ENCODE measurements around the gene ZNF3.

Gene ZNF3

GRCh38 chr7:100091411-100092181 is 10.1 kb upstream of the ZNF3 start:
- in situ Hi-C loops (cut with HindIII; ENCODE audit: low pct_ligation_motif_present, low pct_unique_long_range_greater_than_20kb, low sequenced_read_pairs): no loop called here
- DNase-seq: no peak

- in situ Hi-C loops (cut with HindIII; ENCODE audit: low pct_ligation_motif_present, low pct_unique_long_range_greater_than_20kb, low sequenced_read_pairs): no loop called here
- no peak for DNase-seq
Measured at GRCh38 chr7:100090527-100091410, 9.2 kb upstream of the ZNF3 start.

- peak; percentile 44 for DNase-seq
- in situ Hi-C loops (cut with HindIII; ENCODE audit: low pct_ligation_motif_present, low pct_unique_long_range_greater_than_20kb, low sequenced_read_pairs): no loop called here
Measured at GRCh38 chr7:100089458-100090196, 8.1 kb upstream of the ZNF3 start.

- DNase-seq: peak; percentile 85
- in situ Hi-C loops (cut with HindIII; ENCODE audit: low pct_ligation_motif_present, low pct_unique_long_range_greater_than_20kb, low sequenced_read_pairs): no loop called here
Measured at GRCh38 chr7:100088621-100089457, 7.3 kb upstream of the ZNF3 start, which contains the start of gene COPS6. COPS6 (plus strand) TSS chr7:100088969; CDS start chr7:100088991, 22 bp downstream.

- peak; percentile 32 for DNase-seq
- in situ Hi-C loops (cut with HindIII; ENCODE audit: low pct_ligation_motif_present, low pct_unique_long_range_greater_than_20kb, low sequenced_read_pairs): no loop called here
Measured at GRCh38 chr7:100088095-100088620, 6.6 kb upstream of the ZNF3 start.

GRCh38 chr7:100087055-100087750 is 5.7 kb upstream of the ZNF3 start:
- DNase-seq: peak; percentile 81

GRCh38 chr7:100085515-100085914 is 4.0 kb upstream of the ZNF3 start:
- DNase-seq: no peak
- in situ Hi-C loops (cut with HindIII; ENCODE audit: low pct_ligation_motif_present, low pct_unique_long_range_greater_than_20kb, low sequenced_read_pairs): no loop called here

More at GRCh38 chr7:100087055-100087750, 5.7 kb upstream of the ZNF3 start:
- in situ Hi-C loops (cut with HindIII; ENCODE audit: low pct_ligation_motif_present, low pct_unique_long_range_greater_than_20kb, low sequenced_read_pairs): no loop called here

GRCh38 chr7:100082978-100083377 is 1.5 kb upstream of the ZNF3 start:
- in situ Hi-C loops (cut with HindIII; ENCODE audit: low pct_ligation_motif_present, low pct_unique_long_range_greater_than_20kb, low sequenced_read_pairs): no loop called here
- no peak for DNase-seq

GRCh38 chr7:100080907-100081534 is 502 bp downstream of the ZNF3 start:
- DNase-seq: peak; percentile 36

GRCh38 chr7:100079024-100079560 is 2.4 kb downstream of the ZNF3 start:
- no peak for DNase-seq
- in situ Hi-C loops (cut with HindIII; ENCODE audit: low pct_ligation_motif_present, low pct_unique_long_range_greater_than_20kb, low sequenced_read_pairs): no loop called here

More at GRCh38 chr7:100080907-100081534, 502 bp downstream of the ZNF3 start:
- in situ Hi-C loops (cut with HindIII; ENCODE audit: low pct_ligation_motif_present, low pct_unique_long_range_greater_than_20kb, low sequenced_read_pairs): no loop called here

- no peak for DNase-seq
- in situ Hi-C loops (cut with HindIII; ENCODE audit: low pct_ligation_motif_present, low pct_unique_long_range_greater_than_20kb, low sequenced_read_pairs): no loop called here
Measured at GRCh38 chr7:100077205-100077604, 4.3 kb downstream of the ZNF3 start.

- in situ Hi-C loops (cut with HindIII; ENCODE audit: low pct_ligation_motif_present, low pct_unique_long_range_greater_than_20kb, low sequenced_read_pairs): no loop called here
- DNase-seq: no peak
Measured at GRCh38 chr7:100075418-100075817, 6.1 kb downstream of the ZNF3 start.

- in situ Hi-C loops (cut with HindIII; ENCODE audit: low pct_ligation_motif_present, low pct_unique_long_range_greater_than_20kb, low sequenced_read_pairs): no loop called here
- no peak for DNase-seq
Measured at GRCh38 chr7:100074841-100075240, 6.7 kb downstream of the ZNF3 start.

GRCh38 chr7:100072462-100072861 is 9.1 kb downstream of the ZNF3 start:
- in situ Hi-C loops (cut with HindIII; ENCODE audit: low pct_ligation_motif_present, low pct_unique_long_range_greater_than_20kb, low sequenced_read_pairs): no loop called here
- no peak for DNase-seq

GRCh38 chr7:100071018-100071723 is 10.4 kb downstream of the ZNF3 start:
- in situ Hi-C loops (cut with HindIII; ENCODE audit: low pct_ligation_motif_present, low pct_unique_long_range_greater_than_20kb, low sequenced_read_pairs): no loop called here
- DNase-seq: peak; percentile 43

- in situ Hi-C loops (cut with HindIII; ENCODE audit: low pct_ligation_motif_present, low pct_unique_long_range_greater_than_20kb, low sequenced_read_pairs): no loop called here
Measured at GRCh38 chr7:100069991-100070390, 11.5 kb downstream of the ZNF3 start.

More at GRCh38 chr7:100069991-100070390, 11.5 kb downstream of the ZNF3 start:
- DNase-seq: no peak

Measured in ACHN (cell line).